HG03066 (cell line): ENCODE results near the gene LRWD1.
"Not testable (repeated sequence)": the region's sequence is repeated elsewhere in the genome, so short reads cannot be mapped to it uniquely, and the experiment has no call there.

ENCODE experiments used
- ATAC-seq: cut with Tn5 transposase; IDR thresholded peaks from one replicate; pipeline ENCODE4 v1.9.1; 2021; ENCODE audit warnings: low read depth; ENCODE audit not compliant: unreplicated experiment

The LRWD1 gene

GRCh38 chr7:102493220-102493935 lies 28.6 kb downstream of the LRWD1 start:
- peak; percentile 48 for ATAC-seq

GRCh38 chr7:102494026-102494425 lies 29.2 kb downstream of the LRWD1 start:
- peak; percentile 17 for ATAC-seq

- peak; percentile 53 for ATAC-seq
These were observed 29.8 kb downstream of the LRWD1 start for GRCh38 chr7:102494473-102495149.

- not testable (repeated sequence) for ATAC-seq
These were observed 32.1 kb downstream of the LRWD1 start for GRCh38 chr7:102496861-102497260.

GRCh38 chr7:102497308-102497707 lies 32.5 kb downstream of the LRWD1 start:
- not testable (repeated sequence) for ATAC-seq

GRCh38 chr7:102498321-102498720 lies 33.5 kb downstream of the LRWD1 start:
- ATAC-seq: not testable (repeated sequence)

GRCh38 chr7:102503141-102503540 lies 38.4 kb downstream of the LRWD1 start:
- not testable (repeated sequence) for ATAC-seq

- ATAC-seq: not testable (repeated sequence)
These were observed 40.8 kb downstream of the LRWD1 start for GRCh38 chr7:102505298-102506185.

GRCh38 chr7:102507410-102508088 lies 42.8 kb downstream of the LRWD1 start:
- ATAC-seq: not testable (repeated sequence)

GRCh38 chr7:102510575-102510974 lies 45.8 kb downstream of the LRWD1 start:
- not testable (repeated sequence) for ATAC-seq

- peak; percentile 33 for ATAC-seq
These were observed 47.2 kb downstream of the LRWD1 start for GRCh38 chr7:102511860-102512522.

GRCh38 chr7:102512642-102513221 lies 47.9 kb downstream of the LRWD1 start:
- ATAC-seq: not testable (repeated sequence)

- ATAC-seq: peak; percentile 69
These were observed 50.3 kb downstream of the LRWD1 start for GRCh38 chr7:102514881-102515721.

- not testable (repeated sequence) for ATAC-seq
These were observed 51.1 kb downstream of the LRWD1 start for GRCh38 chr7:102515889-102516288.

GRCh38 chr7:102516951-102517350 lies 52.2 kb downstream of the LRWD1 start:
- ATAC-seq: not testable (repeated sequence)

GRCh38 chr7:102517550-102518147 lies 52.9 kb downstream of the LRWD1 start, which contains the start of gene RASA4B:
Gene RASA4B, minus strand, starts transcription at chr7:102517777. Its CDS starts 67 bp downstream, at chr7:102517710.
- peak; percentile 50 for ATAC-seq

GRCh38 chr7:102520797-102521196 lies 56.0 kb downstream of the LRWD1 start:
- ATAC-seq: not testable (repeated sequence)
